ENCODE data around the gene BROX. TPM values are rescaled to one million over a fixed set of nuclear protein-coding genes. Genes with fewer than 3 reads are reported as not detected.

BROX gene
- total RNA-seq, 1 experiment from 2014 or later, result 44.9 TPM

- POLR2A ChIA-PET, result interaction anchor here (0.7 kb wide), 1 partner anchor 31 kb away, joined by 4 read pairs; no protein-coding TSS in a partner anchor
- intact Hi-C loops (cut with micrococcal nuclease), result no loop called here
Measured at GRCh38 chr1:222749927-222750326, 37.6 kb downstream of the BROX start.

DNA sequence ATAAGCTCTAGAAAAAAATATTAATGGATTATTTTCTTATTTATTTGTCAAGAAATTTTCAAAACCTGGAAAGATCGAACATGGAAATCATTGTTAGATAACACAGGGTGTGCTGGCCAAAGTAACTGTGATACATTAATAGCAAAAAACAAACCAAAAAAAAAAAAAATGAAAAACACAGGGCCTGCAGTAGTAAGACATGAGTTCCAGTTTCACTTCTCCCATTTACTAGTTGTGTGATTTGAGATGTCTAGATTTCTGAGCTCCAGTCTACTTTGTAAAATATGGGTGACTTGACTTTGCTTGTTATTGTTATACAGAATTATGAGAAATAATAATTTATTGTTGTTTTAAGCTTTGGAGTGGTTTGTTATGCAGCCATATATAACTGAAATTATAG, 38.3 kb downstream of the BROX start:
- ChIA-PET POLR2A (interaction anchor here (0.7 kb wide), 1 partner anchor 32 kb away, joined by 4 read pairs; no protein-coding TSS in a partner anchor), CTCF (interaction anchor here (0.7 kb wide), 1 partner anchor 9 kb away, joined by 3 read pairs; no protein-coding TSS in a partner anchor), RAD21 (ENCODE audit: low non-redundant PET in 1 of 2, low total read pairs in 2 of 2, uncharacterized antibody in 2 of 2, unreplicated experiment in 2 of 2) (interaction anchor here in 1 of 2 experiments (0.7 kb wide), 1 partner anchor 93 kb away, joined by 3 read pairs; no protein-coding TSS in a partner anchor)
- H4K20me1 ChIP-seq (ENCODE audit: insufficient read depth), result no peaks in the 10 kb centered on the region
- H3K9ac ChIP-seq (ENCODE audit: low read length), result no peak overlapping the region
- no peak for TF ChIP-seq SP1 (IDR thresholded peaks at IDR 0.05; ENCODE audit: low read depth)
- no peak for TF ChIP-seq ZNF274 (IDR thresholded peaks at IDR 0.05; ENCODE audit: low read depth, low read length)
- no peak for TF ChIP-seq ZBTB33 (IDR thresholded peaks at IDR 0.05; ENCODE audit: extremely low read depth, insufficient replicate concordance, low read length)
- no peak for TF ChIP-seq RAD21 (IDR thresholded peaks at IDR 0.05; ENCODE audit: low read depth)
- no peak for TF ChIP-seq ATF3 (IDR thresholded peaks at IDR 0.05)
- TF ChIP-seq POLR2A (IDR thresholded peaks at IDR 0.05; ENCODE audit: borderline replicate concordance, extremely low read depth, insufficient read depth, insufficient read length), result no peak
- no peak for TF ChIP-seq ELF1 (IDR thresholded peaks at IDR 0.05; ENCODE audit: borderline replicate concordance, low read depth)
- TF ChIP-seq, protein P1, sequence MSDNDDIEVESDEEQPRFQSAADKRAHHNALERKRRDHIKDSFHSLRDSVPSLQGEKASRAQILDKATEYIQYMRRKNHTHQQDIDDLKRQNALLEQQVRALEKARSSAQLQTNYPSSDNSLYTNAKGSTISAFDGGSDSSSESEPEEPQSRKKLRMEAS (IDR thresholded peaks at IDR 0.05), result no peak
- H3K36me3 ChIP-seq (ENCODE audit: control insufficient read depth in 1 of 2, insufficient read depth in 2 of 2, low read length in 2 of 2), result no peaks in the 10 kb centered on the region
- H3K9me3 ChIP-seq (ENCODE audit: control insufficient read depth in 1 of 2, insufficient read depth in 1 of 2, low read depth in 1 of 2, low read length in 2 of 2), result no peaks in the 10 kb centered on the region
- no peak overlapping the region for H3K27ac ChIP-seq (ENCODE audit: low read depth, low read length)
- no peaks in the 10 kb centered on the region; the same call in 1 of the 2 replicates for H3K9me2 ChIP-seq (ENCODE audit: insufficient read depth)
- H3K79me2 ChIP-seq (ENCODE audit: insufficient read depth, low read length), result no peaks in the 10 kb centered on the region
- no TSS peak for BruUV-seq (replicated peaks)
- H3K4me1 ChIP-seq (ENCODE audit: control insufficient read depth in 1 of 2, insufficient read depth in 2 of 2, low read length in 2 of 2), result no peaks in the 10 kb centered on the region
- ATAC-seq, result no peak
- no peaks in the 10 kb centered on the region for H3K27me3 ChIP-seq (ENCODE audit: insufficient read depth, low read length)
- H2AFZ ChIP-seq (ENCODE audit: low read depth, low read length, poor library complexity, severe bottlenecking), result no peak overlapping the region
- DNase-seq (ENCODE audit: low read depth, low spot score), result no peak
- no peak overlapping the region for H3K4me2 ChIP-seq (ENCODE audit: low read length)
- H3K4me3 ChIP-seq (replicated peaks in 1 of 2; ENCODE audit: low read depth in 1 of 2, low read length in 2 of 2), result no peak overlapping the region
- intact Hi-C loops (cut with micrococcal nuclease), result no loop called here

More at GRCh38 chr1:222749927-222750326, 37.6 kb downstream of the BROX start:
- Histone ChIP-seq H3K9ac (ENCODE audit: low read length) (no peak overlapping the region), H3K9me3 (ENCODE audit: control insufficient read depth in 1 of 2, insufficient read depth in 1 of 2, low read depth in 1 of 2, low read length in 2 of 2) (no peaks in the 10 kb centered on the region), H3K27ac (ENCODE audit: low read depth, low read length) (no peak overlapping the region), H3K9me2 (ENCODE audit: insufficient read depth) (no peaks in the 10 kb centered on the region; the same call in 1 of the 2 replicates), H3K27me3 (ENCODE audit: insufficient read depth, low read length) (no peaks in the 10 kb centered on the region), H3K4me1 (ENCODE audit: control insufficient read depth in 1 of 2, insufficient read depth in 2 of 2, low read length in 2 of 2) (no peaks in the 10 kb centered on the region), H2AFZ (ENCODE audit: low read depth, low read length, poor library complexity, severe bottlenecking) (no peak overlapping the region), H3K79me2 (ENCODE audit: insufficient read depth, low read length) (no peaks in the 10 kb centered on the region), H3K4me3 (replicated peaks in 1 of 2; ENCODE audit: low read depth in 1 of 2, low read length in 2 of 2) (no peak overlapping the region), H4K20me1 (ENCODE audit: insufficient read depth) (no peaks in the 10 kb centered on the region), H3K4me2 (ENCODE audit: low read length) (no peak overlapping the region), H3K36me3 (ENCODE audit: control insufficient read depth in 1 of 2, insufficient read depth in 2 of 2, low read length in 2 of 2) (no peaks in the 10 kb centered on the region)
- ATAC-seq (no peak), DNase-seq (ENCODE audit: low read depth, low spot score) (no peak)
- RAD21 ChIA-PET (ENCODE audit: low non-redundant PET in 1 of 2, low total read pairs in 2 of 2, uncharacterized antibody in 2 of 2, unreplicated experiment in 2 of 2), result no interaction called here
- BruUV-seq (replicated peaks), result no TSS peak
- 0 out of 2 replicates have a peak, but pooled peaks have one; percentile 13 for TF ChIP-seq RAD21 (IDR thresholded peaks at IDR 0.05; ENCODE audit: low read depth)
- TF ChIP-seq JUND (IDR thresholded peaks at IDR 0.05), result no peak
- CTCF ChIA-PET, result interaction anchor here (0.6 kb wide), 1 partner anchor 393 kb away, joined by 4 read pairs; the partner anchor contains the start of gene TLR5

Data from HCT116 (cell line).